ENCODE data around the gene POU6F1. TPM values are rescaled to one million over a fixed set of nuclear protein-coding genes. Genes with fewer than 3 reads are reported as not detected.
"Not testable (repeated sequence)": the region's sequence is repeated elsewhere in the genome, so short reads cannot be mapped to it uniquely, and the experiment has no call there.

Gene POU6F1
- total and polyA plus RNA-seq, 2 experiments from 2014 or later: 1.8 to 3.0 TPM

- in situ Hi-C loops (cut with MboI): no loop called here
- WGBS, 2 experiments (ENCODE audit: low coverage in 1 of 2, low lambda C conversion rate in 2 of 2, missing lambda C conversion rate in 2 of 2): 59 to 61% methylated on average over 1 of the region's 1 CpG
- no peaks in the 10 kb centered on the region for H3K36me3 ChIP-seq (ENCODE audit: low read depth)
Observed at GRCh38 chr12:51227962-51228361, 10.1 kb upstream of the POU6F1 start.

GRCh38 chr12:51227112-51227511 lies 9.2 kb upstream of the POU6F1 start:
- H3K9me2 ChIP-seq (ENCODE audit: insufficient read depth); in situ Hi-C loops (cut with MboI); H3K27ac ChIP-seq; H3K36me3 ChIP-seq (ENCODE audit: low read depth); H3K9ac ChIP-seq; H3K4me2 ChIP-seq (ENCODE audit: unreplicated experiment); H3K4me1 ChIP-seq (ENCODE audit: insufficient read depth); H4K20me1 ChIP-seq (ENCODE audit: insufficient read depth); H2AFZ ChIP-seq; H3K4me3 ChIP-seq; H3K9me3 ChIP-seq (ENCODE audit: low read depth); H3K79me2 ChIP-seq (ENCODE audit: insufficient read depth); H3K27me3 ChIP-seq (replicated peaks; ENCODE audit: insufficient read depth); H3F3A ChIP-seq (ENCODE audit: insufficient read depth); DNase-seq: not testable (repeated sequence)
- WGBS, 2 experiments (ENCODE audit: low coverage in 1 of 2, low lambda C conversion rate in 2 of 2, missing lambda C conversion rate in 2 of 2): 82 to 89% methylated on average over 5 of the region's 5 CpGs

More at GRCh38 chr12:51227962-51228361, 10.1 kb upstream of the POU6F1 start:
- Histone ChIP-seq H3F3A (ENCODE audit: insufficient read depth) (no peaks in the 10 kb centered on the region), H3K9me2 (ENCODE audit: insufficient read depth) (no peaks in the 10 kb centered on the region), H3K27ac (no peak overlapping the region), H3K9ac (no peak overlapping the region), H3K4me1 (ENCODE audit: insufficient read depth) (no peaks in the 10 kb centered on the region), H3K79me2 (ENCODE audit: insufficient read depth) (no peaks in the 10 kb centered on the region), H2AFZ (no peak overlapping the region), H4K20me1 (ENCODE audit: insufficient read depth) (no peaks in the 10 kb centered on the region), H3K4me3 (no peak overlapping the region), H3K9me3 (ENCODE audit: low read depth) (no peaks in the 10 kb centered on the region), H3K4me2 (ENCODE audit: unreplicated experiment) (no peak overlapping the region), H3K27me3 (replicated peaks; ENCODE audit: insufficient read depth) (no peaks in the 10 kb centered on the region)
- TF ChIP-seq EZH2phosphoT487 (IDR thresholded peaks at IDR 0.05; ENCODE audit: insufficient read depth, low read depth) (no peak), EZH2 (IDR thresholded peaks at IDR 0.05; ENCODE audit: insufficient read depth, poor library complexity, severe bottlenecking) (no peak)
- no peak for DNase-seq

GRCh38 chr12:51225771-51226170 lies 7.9 kb upstream of the POU6F1 start:
- no peaks in the 10 kb centered on the region for H3K79me2 ChIP-seq (ENCODE audit: insufficient read depth)
- no peak overlapping the region for H3K4me3 ChIP-seq
- H3K9me3 ChIP-seq (ENCODE audit: low read depth): no peaks in the 10 kb centered on the region
- 82 to 87% methylated on average over 2 of the region's 2 CpGs for WGBS, 2 experiments (ENCODE audit: low coverage in 1 of 2, low lambda C conversion rate in 2 of 2, missing lambda C conversion rate in 2 of 2)
- H3K9me2 ChIP-seq (ENCODE audit: insufficient read depth): no peaks in the 10 kb centered on the region
- H4K20me1 ChIP-seq (ENCODE audit: insufficient read depth): no peaks in the 10 kb centered on the region
- no peaks in the 10 kb centered on the region for H3K27me3 ChIP-seq (replicated peaks; ENCODE audit: insufficient read depth)
- no peak overlapping the region for H3K9ac ChIP-seq
- no peak overlapping the region for H2AFZ ChIP-seq
- no peaks in the 10 kb centered on the region for H3K4me1 ChIP-seq (ENCODE audit: insufficient read depth)
- H3F3A ChIP-seq (ENCODE audit: insufficient read depth): no peaks in the 10 kb centered on the region
- H3K4me2 ChIP-seq (ENCODE audit: unreplicated experiment): no peak overlapping the region
- in situ Hi-C loops (cut with MboI): no loop called here
- H3K36me3 ChIP-seq (ENCODE audit: low read depth): no peaks in the 10 kb centered on the region
- TF ChIP-seq EZH2 (IDR thresholded peaks at IDR 0.05; ENCODE audit: insufficient read depth, poor library complexity, severe bottlenecking) (no peak), EZH2phosphoT487 (IDR thresholded peaks at IDR 0.05; ENCODE audit: insufficient read depth, low read depth) (no peak)
- DNase-seq: no peak
- H3K27ac ChIP-seq: no peak overlapping the region

- in situ Hi-C loops (cut with MboI): no loop called here
- no peaks in the 10 kb centered on the region for H3K79me2 ChIP-seq (ENCODE audit: insufficient read depth)
- TF ChIP-seq EZH2phosphoT487 (IDR thresholded peaks at IDR 0.05; ENCODE audit: insufficient read depth, low read depth) (no peak), EZH2 (IDR thresholded peaks at IDR 0.05; ENCODE audit: insufficient read depth, poor library complexity, severe bottlenecking) (no peak)
- no peaks in the 10 kb centered on the region for H3K9me3 ChIP-seq (ENCODE audit: low read depth)
- no peak for DNase-seq
- H3K27ac ChIP-seq: no peak overlapping the region
- H3K4me3 ChIP-seq: no peak overlapping the region
- H3K27me3 ChIP-seq (replicated peaks; ENCODE audit: insufficient read depth): no peaks in the 10 kb centered on the region
- no peaks in the 10 kb centered on the region for H4K20me1 ChIP-seq (ENCODE audit: insufficient read depth)
- no peak overlapping the region for H3K9ac ChIP-seq
- H2AFZ ChIP-seq: no peak overlapping the region
- H3K9me2 ChIP-seq (ENCODE audit: insufficient read depth): no peaks in the 10 kb centered on the region
- H3F3A ChIP-seq (ENCODE audit: insufficient read depth): no peaks in the 10 kb centered on the region
- no peaks in the 10 kb centered on the region for H3K36me3 ChIP-seq (ENCODE audit: low read depth)
- no peak overlapping the region for H3K4me2 ChIP-seq (ENCODE audit: unreplicated experiment)
- H3K4me1 ChIP-seq (ENCODE audit: insufficient read depth): no peaks in the 10 kb centered on the region
- 65 to 76% methylated on average over 4 of the region's 4 CpGs for WGBS, 2 experiments (ENCODE audit: low coverage in 1 of 2, low lambda C conversion rate in 2 of 2, missing lambda C conversion rate in 2 of 2)
Observed at GRCh38 chr12:51225234-51225633, 7.4 kb upstream of the POU6F1 start.

GRCh38 chr12:51224625-51225024 lies 6.8 kb upstream of the POU6F1 start:
- 71 to 77% methylated on average over 3 of the region's 3 CpGs for WGBS, 2 experiments (ENCODE audit: low coverage in 1 of 2, low lambda C conversion rate in 2 of 2, missing lambda C conversion rate in 2 of 2)
- no peak for TF ChIP-seq EZH2 (IDR thresholded peaks at IDR 0.05; ENCODE audit: insufficient read depth, poor library complexity, severe bottlenecking)

More at GRCh38 chr12:51224625-51225024, 6.8 kb upstream of the POU6F1 start:
- no peak overlapping the region for H3K9ac ChIP-seq
- H3K4me3 ChIP-seq: no peak overlapping the region
- no peaks in the 10 kb centered on the region for H4K20me1 ChIP-seq (ENCODE audit: insufficient read depth)
- no peaks in the 10 kb centered on the region for H3K9me3 ChIP-seq (ENCODE audit: low read depth)
- H3F3A ChIP-seq (ENCODE audit: insufficient read depth): no peaks in the 10 kb centered on the region
- no peaks in the 10 kb centered on the region for H3K79me2 ChIP-seq (ENCODE audit: insufficient read depth)
- DNase-seq: no peak
- H3K36me3 ChIP-seq (ENCODE audit: low read depth): no peaks in the 10 kb centered on the region
- no peak overlapping the region for H3K4me2 ChIP-seq (ENCODE audit: unreplicated experiment)
- H3K4me1 ChIP-seq (ENCODE audit: insufficient read depth): no peaks in the 10 kb centered on the region
- H3K27me3 ChIP-seq (replicated peaks; ENCODE audit: insufficient read depth): no peaks in the 10 kb centered on the region
- H2AFZ ChIP-seq: no peak overlapping the region
- H3K9me2 ChIP-seq (ENCODE audit: insufficient read depth): no peaks in the 10 kb centered on the region
- no peak overlapping the region for H3K27ac ChIP-seq
- in situ Hi-C loops (cut with MboI): no loop called here

Data from GM23248 (cell line).